Lower leg skin (tissue), 3 donors: ENCODE measurements around the gene TRIM29.

ENCODE experiments used
- POLR2A ChIP-seq, 2 donors: fragments of 450-650 bp; IDR thresholded peaks; one replicate each; pipeline ENCODE4 v1.6.1; 2016 to 2017; ENCODE audit warnings: antibody characterized with exemption in 2 of 2, mild to moderate bottlenecking in 1 of 2, moderate library complexity in 1 of 2
- TF ChIP-seq, protein P1 (sequence below), 3 donors: fragments of 450-650 bp; IDR thresholded peaks; one replicate each; pipeline ENCODE4 v1.5.1; 2016; ENCODE audit warnings: antibody characterized with exemption in 3 of 3, mild to moderate bottlenecking in 3 of 3, moderate library complexity in 2 of 3

DNA sequence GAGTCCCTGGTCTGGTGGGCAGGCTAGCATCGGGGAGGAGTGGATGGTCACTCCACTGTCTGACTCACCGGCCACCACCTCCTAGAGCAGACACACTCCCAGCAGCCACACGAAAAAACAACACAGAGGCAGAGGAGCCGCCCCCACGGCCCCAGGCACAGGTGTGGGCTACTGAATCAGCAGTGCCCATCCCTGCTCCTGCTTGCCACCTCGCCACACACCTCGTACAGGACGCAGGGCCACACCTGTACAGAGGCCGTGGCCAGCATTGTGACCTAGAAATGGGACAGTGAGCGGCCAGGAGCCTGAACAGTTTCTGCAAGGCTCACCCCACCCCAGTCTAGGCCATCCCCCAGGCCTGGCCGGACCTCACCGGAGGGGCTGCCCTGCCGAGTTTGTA lies 14.0 kb downstream of the TRIM29 start:
- TF ChIP-seq POLR2A (IDR thresholded peaks at IDR 0.05), result no peak
- TF ChIP-seq, protein P1, sequence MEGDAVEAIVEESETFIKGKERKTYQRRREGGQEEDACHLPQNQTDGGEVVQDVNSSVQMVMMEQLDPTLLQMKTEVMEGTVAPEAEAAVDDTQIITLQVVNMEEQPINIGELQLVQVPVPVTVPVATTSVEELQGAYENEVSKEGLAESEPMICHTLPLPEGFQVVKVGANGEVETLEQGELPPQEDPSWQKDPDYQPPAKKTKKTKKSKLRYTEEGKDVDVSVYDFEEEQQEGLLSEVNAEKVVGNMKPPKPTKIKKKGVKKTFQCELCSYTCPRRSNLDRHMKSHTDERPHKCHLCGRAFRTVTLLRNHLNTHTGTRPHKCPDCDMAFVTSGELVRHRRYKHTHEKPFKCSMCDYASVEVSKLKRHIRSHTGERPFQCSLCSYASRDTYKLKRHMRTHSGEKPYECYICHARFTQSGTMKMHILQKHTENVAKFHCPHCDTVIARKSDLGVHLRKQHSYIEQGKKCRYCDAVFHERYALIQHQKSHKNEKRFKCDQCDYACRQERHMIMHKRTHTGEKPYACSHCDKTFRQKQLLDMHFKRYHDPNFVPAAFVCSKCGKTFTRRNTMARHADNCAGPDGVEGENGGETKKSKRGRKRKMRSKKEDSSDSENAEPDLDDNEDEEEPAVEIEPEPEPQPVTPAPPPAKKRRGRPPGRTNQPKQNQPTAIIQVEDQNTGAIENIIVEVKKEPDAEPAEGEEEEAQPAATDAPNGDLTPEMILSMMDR (IDR thresholded peaks at IDR 0.05), result no peak
